Fibroblast of gingiva (primary cell): ENCODE measurements around the gene MBD5.

ENCODE experiments used
- DNase-seq: peaks from one replicate; pipeline ENCODE4 v3.0.0-alpha.2; 2011; ENCODE audit warnings: low read depth

Gene MBD5

GRCh38 chr2:148221926-148222325 is 201.0 kb downstream of the MBD5 start:
- DNase-seq: no peak

GRCh38 chr2:148231858-148232257 is 211.0 kb downstream of the MBD5 start:
- no peak for DNase-seq

GRCh38 chr2:148234143-148234542 is 213.3 kb downstream of the MBD5 start:
- DNase-seq: no peak

GRCh38 chr2:148237911-148238310 is 217.0 kb downstream of the MBD5 start:
- peak; percentile 66 for DNase-seq

- DNase-seq: peak; percentile 79
Measured at GRCh38 chr2:148238561-148238960, 217.7 kb downstream of the MBD5 start.

GRCh38 chr2:148240838-148241237 is 219.9 kb downstream of the MBD5 start:
- DNase-seq: no peak

- DNase-seq: peak; percentile 71
Measured at GRCh38 chr2:148244593-148245292, 223.9 kb downstream of the MBD5 start.

- no peak for DNase-seq
Measured at GRCh38 chr2:148251993-148252392, 231.1 kb downstream of the MBD5 start.

GRCh38 chr2:148252646-148253045 is 231.8 kb downstream of the MBD5 start:
- no peak for DNase-seq

- no peak for DNase-seq
Measured at GRCh38 chr2:148253685-148254084, 232.8 kb downstream of the MBD5 start.

- no peak for DNase-seq
Measured at GRCh38 chr2:148255929-148256328, 235.0 kb downstream of the MBD5 start.

- DNase-seq: no peak
Measured at GRCh38 chr2:148257276-148257675, 236.4 kb downstream of the MBD5 start.

GRCh38 chr2:148258124-148258523 is 237.2 kb downstream of the MBD5 start:
- DNase-seq: no peak

GRCh38 chr2:148259674-148260073 is 238.8 kb downstream of the MBD5 start:
- DNase-seq: no peak

- DNase-seq: no peak
Measured at GRCh38 chr2:148263890-148264289, 243.0 kb downstream of the MBD5 start.

- DNase-seq: no peak
Measured at GRCh38 chr2:148273158-148273691, 252.3 kb downstream of the MBD5 start.

GRCh38 chr2:148279216-148279615 is 258.3 kb downstream of the MBD5 start:
- peak; percentile 56 for DNase-seq

- peak; percentile 38 for DNase-seq
Measured at GRCh38 chr2:148282201-148282600, 261.3 kb downstream of the MBD5 start.

GRCh38 chr2:148292431-148292830 is 271.5 kb downstream of the MBD5 start:
- DNase-seq: no peak

GRCh38 chr2:148298196-148298595 is 277.3 kb downstream of the MBD5 start:
- DNase-seq: no peak

- DNase-seq: no peak
Measured at GRCh38 chr2:148299616-148300015, 278.7 kb downstream of the MBD5 start.

GRCh38 chr2:148300544-148300943 is 279.7 kb downstream of the MBD5 start:
- peak; percentile 52 for DNase-seq

GRCh38 chr2:148301362-148301761 is 280.5 kb downstream of the MBD5 start:
- no peak for DNase-seq

- DNase-seq: no peak
Measured at GRCh38 chr2:148302526-148302925, 281.6 kb downstream of the MBD5 start.
